Jurkat, Clone E6-1 (cell line): ENCODE results near the gene CRTC2.
A peak's percentile ranks its signal among the peaks of the same experiment; 100 is the strongest.

Experiments
- DNase-seq: peaks from one replicate; pipeline ENCODE4 v3.0.0-alpha.2; 2011; ENCODE audit warnings: low read depth, low spot score
- H3K4me3 ChIP-seq: 2 replicates; pipeline ENCODE4 v1.5.1; 2011; ENCODE audit warnings: mild to moderate bottlenecking, low read length, control low read depth, moderate library complexity

The CRTC2 gene

GRCh38 chr1:153936011-153936802, 22.2 kb downstream of the CRTC2 start:
- DNase-seq = no peak
- H3K4me3 ChIP-seq = no peak overlapping the region

DNA sequence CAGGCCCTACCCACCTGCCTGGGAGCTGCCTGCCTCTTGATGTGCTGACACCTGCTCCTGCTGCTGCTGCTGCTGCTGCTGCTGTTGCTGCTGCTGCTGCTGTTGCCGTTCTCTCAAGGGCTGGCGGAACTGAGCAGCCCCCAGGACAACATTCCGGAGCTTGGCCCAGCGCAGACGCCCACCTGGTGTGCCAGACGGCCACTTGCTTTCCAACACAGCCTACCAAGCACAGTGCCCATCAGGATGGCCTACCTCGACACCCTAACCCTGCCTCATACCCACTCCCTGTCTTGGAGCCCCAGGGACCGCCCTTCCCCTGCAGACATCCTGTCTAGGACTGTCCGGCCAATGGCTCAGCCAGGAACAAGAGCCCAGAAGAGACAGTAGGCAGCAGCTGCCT, 23.7 kb downstream of the CRTC2 start:
- no peak overlapping the region for H3K4me3 ChIP-seq
- no peak for DNase-seq

GRCh38 chr1:153933955-153934354, 24.5 kb downstream of the CRTC2 start:
- H3K4me3 ChIP-seq = no peak overlapping the region
- no peak for DNase-seq

DNA sequence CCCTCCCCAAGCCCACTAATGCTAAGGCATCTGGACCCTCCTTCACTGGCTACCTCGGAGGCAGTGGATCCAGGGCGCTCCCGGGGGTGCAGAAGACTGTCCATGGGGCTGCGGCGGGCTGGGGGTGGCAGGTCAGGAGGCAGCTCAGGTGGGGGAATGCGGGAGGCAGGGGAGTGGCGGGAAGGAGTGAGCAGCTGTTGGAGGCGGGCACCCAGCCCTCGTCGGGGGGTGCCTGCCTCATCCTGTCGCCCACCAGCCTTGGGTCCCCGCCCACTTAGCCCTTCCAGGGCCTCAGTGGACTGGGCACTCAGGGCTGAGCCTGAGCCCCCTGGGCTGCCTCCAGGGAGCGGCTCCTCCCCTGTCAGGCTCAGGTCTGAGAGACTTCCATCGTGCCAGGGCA, 25.0 kb downstream of the CRTC2 start:
- H3K4me3 ChIP-seq = no peak overlapping the region
- DNase-seq = no peak

GRCh38 chr1:153932156-153933131, 26.0 kb downstream of the CRTC2 start:
- no peak for DNase-seq
- no peak overlapping the region for H3K4me3 ChIP-seq

DNA sequence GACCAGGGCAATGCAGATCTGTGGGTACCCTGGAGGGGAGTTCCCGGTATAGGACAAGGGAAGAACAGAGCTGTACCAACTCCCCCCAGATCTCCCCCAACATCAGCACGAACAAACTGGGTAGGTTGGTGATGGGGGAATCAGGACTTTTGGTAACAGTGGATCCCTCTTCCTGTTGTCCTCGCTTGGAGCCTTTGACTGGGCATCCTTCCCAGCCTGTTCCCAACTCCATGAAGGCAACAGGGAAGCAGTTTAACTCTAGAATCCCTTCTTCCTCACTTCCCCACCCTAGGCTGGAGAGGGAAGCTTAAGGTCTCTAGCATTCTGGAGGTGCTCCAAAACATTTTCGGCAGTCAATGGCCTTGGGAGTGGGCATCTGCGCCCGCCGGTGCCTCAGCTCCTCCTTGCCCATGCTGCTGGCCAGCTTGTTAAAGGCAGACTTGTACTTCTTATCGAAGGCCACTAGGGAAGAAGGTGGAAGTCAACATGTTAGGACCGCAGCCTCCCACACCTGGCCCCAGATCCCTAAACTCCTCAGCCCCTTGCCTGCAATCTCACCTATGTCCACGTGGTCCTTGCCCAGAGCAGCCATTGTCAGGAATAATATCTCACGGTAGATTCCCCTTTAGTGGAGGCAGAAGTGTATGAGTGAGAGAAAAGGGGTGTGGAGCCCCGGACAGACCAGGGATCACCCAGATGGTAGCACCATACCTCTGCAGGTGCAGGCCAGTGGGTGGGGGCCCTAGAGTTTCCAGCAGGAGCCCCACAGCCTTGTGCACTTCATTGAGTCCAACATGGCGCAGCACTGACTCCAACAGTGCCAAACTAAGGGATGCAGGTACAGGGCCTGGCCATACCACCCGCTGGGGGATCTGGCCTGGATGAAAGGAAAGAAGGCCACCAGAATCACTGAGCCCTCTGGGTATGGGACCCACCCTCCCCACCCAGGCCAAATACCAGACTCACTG, 28.1 kb downstream of the CRTC2 start:
- DNase-seq = no peak
- no peak overlapping the region for H3K4me3 ChIP-seq

GRCh38 chr1:153929426-153929825, 29.0 kb downstream of the CRTC2 start:
- no peak for DNase-seq
- H3K4me3 ChIP-seq = no peak overlapping the region

- no peak overlapping the region for H3K4me3 ChIP-seq
- no peak for DNase-seq
Observed at GRCh38 chr1:153928791-153929341, 29.5 kb downstream of the CRTC2 start.

GRCh38 chr1:153928245-153928644, 30.2 kb downstream of the CRTC2 start:
- no peak for DNase-seq
- no peak overlapping the region for H3K4me3 ChIP-seq

- no peak for DNase-seq
- H3K4me3 ChIP-seq = no peak overlapping the region
Observed at GRCh38 chr1:153926405-153926804, 32.0 kb downstream of the CRTC2 start.

DNA sequence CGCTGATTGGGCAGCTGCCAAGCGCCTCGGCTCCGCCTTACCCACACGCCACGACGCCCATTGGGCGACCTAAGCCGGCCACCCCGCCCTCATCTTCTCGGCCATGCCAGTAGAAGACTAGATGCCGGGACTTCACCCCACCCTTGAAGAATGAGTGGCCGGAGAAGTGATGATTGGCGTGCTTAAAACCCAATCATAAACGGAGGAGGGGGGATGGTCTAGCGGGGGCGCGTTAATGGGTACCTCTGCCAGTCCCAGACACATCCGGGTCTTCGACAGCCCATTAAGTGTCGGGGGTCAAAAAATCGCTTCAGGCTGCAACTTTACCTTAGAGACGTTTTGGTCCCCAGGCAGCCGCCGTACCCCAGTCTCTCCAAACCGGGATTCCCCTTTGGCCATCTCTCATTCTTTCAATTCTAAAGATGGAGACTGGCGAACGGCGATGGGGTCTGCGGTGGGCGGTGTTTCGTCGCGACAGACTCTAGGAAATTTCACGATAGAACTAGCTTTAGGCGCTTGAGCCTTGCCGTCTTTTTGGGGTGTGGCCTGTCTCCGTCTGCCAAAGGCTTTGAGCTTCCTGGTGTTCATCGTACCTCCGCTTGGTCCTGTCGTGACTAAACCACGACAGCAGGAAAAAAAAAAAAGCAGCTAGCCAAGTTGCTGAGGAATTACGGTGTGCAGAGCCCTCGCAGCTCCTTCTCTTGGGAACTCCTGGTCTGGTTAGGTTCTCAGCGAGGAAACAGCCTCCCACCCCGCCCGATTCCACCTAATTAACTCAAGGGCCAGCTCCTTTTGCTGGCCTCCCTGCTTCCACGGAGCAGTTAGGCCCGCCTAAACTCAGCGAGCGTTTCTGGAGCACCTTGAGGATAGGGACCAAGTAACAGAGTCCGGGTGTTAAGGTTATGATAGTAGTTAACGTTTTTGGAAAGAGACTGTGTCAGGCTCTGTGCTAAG, 35.2 kb downstream of the CRTC2 start, which contains the start of gene GATAD2B:
GATAD2B (minus strand) TSS at position 1 of the 954 bp plus-strand sequence. CDS start 94,625 bp downstream, outside the sequence.
- DNase-seq = peak; percentile 100
- H3K4me3 ChIP-seq = peak within 1 kb of the TSS; percentile 95

GRCh38 chr1:153922076-153922971, 36.1 kb downstream of the CRTC2 start:
- H3K4me3 ChIP-seq = peak overlapping the region; percentile 94
- DNase-seq = peak; percentile 72

- DNase-seq = no peak
- peak overlapping the region; percentile 94 for H3K4me3 ChIP-seq
Observed at GRCh38 chr1:153921803-153922075, 36.7 kb downstream of the CRTC2 start.

GRCh38 chr1:153921080-153921802, 37.2 kb downstream of the CRTC2 start:
- H3K4me3 ChIP-seq = peak overlapping the region; percentile 94
- no peak for DNase-seq

- peak overlapping the region; percentile 94 for H3K4me3 ChIP-seq
- DNase-seq = peak; percentile 65
Observed at GRCh38 chr1:153919876-153920852, 38.2 kb downstream of the CRTC2 start.
